HFF-Myc (cell line): ENCODE data around the gene SHTN1.

Experiments used
- DNase-seq: peaks from one replicate; pipeline ENCODE4 v3.0.0-alpha.2; 2011; ENCODE audit warnings: low read depth; ENCODE audit errors: extremely low read depth
- H3K4me3 ChIP-seq: replicated peaks from 2 replicates; pipeline ENCODE4 v1.5.1; 2011; ENCODE audit warnings: low read depth, mild to moderate bottlenecking, control low read depth, low read length
- TF ChIP-seq, protein P1 (sequence below): IDR thresholded peaks from 2 replicates; pipeline ENCODE4 v1.5.1; 2012; ENCODE audit warnings: mild to moderate bottlenecking, low read depth, low read length, control low read depth; ENCODE audit errors: missing control alignments

SHTN1 gene

DNA sequence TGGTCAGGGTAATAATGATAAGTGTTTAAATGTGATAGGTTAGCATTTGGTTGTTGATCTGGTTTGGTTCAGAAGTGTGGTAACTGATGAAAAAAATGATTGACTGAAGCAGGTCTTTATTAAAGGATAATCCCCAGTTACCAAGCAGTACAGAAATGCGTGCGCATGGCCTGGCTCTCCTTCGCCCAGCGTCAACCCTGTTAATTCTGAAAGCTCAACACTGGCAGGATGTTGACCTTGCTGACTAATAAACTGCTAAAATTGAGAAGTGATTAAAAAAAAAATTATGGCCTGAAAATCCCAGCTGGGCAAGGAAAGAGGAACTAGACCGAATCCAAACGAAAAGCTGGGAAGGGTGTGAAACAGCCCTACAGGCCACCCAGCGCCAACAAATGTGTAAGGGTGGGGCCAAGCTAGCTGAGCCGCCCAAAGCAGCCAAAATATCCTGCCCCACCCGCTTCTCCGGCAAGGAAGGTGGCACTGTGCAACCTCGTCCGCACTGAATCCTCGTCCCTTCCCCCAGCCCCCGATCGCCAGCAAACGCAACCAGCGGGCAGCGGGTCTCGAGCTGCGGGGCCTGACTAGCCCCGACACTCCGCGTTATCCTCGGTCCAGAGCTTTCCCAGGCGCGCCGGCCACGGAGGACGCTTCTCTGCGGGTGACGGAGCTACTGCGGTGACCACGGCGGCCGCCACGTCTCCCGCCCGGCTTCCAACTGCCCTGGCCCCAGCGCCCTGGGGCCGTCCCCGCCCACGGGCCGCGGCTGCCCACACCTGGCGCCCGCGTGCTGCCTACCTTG, 561 bp downstream of the SHTN1 start:
- TF ChIP-seq, protein P1, sequence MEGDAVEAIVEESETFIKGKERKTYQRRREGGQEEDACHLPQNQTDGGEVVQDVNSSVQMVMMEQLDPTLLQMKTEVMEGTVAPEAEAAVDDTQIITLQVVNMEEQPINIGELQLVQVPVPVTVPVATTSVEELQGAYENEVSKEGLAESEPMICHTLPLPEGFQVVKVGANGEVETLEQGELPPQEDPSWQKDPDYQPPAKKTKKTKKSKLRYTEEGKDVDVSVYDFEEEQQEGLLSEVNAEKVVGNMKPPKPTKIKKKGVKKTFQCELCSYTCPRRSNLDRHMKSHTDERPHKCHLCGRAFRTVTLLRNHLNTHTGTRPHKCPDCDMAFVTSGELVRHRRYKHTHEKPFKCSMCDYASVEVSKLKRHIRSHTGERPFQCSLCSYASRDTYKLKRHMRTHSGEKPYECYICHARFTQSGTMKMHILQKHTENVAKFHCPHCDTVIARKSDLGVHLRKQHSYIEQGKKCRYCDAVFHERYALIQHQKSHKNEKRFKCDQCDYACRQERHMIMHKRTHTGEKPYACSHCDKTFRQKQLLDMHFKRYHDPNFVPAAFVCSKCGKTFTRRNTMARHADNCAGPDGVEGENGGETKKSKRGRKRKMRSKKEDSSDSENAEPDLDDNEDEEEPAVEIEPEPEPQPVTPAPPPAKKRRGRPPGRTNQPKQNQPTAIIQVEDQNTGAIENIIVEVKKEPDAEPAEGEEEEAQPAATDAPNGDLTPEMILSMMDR = no peak
- peak; percentile 15 for DNase-seq
- peak overlapping the region; percentile 73 for H3K4me3 ChIP-seq

DNA sequence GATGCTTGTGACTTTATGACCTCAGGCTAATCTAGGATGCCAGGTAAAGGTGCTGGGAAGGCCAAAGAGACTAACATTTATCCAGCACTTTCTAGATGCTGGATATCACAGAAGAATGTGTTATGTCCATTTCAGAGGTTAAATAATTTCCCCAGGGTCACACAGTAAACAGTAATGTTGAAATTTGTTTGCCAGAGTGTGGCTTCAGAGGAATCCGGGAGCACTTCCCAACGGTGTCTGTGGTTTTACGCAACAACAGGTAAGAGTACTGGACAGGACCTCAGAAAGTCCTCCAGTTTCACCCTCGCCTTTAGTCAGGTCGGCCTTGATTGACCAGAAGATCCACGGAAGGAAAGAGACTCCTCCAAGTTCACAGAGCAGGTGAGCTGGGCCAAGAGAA, 1.7 kb downstream of the SHTN1 start:
- H3K4me3 ChIP-seq = no peak overlapping the region
- no peak for DNase-seq
- TF ChIP-seq, protein P1 = no peak

DNA sequence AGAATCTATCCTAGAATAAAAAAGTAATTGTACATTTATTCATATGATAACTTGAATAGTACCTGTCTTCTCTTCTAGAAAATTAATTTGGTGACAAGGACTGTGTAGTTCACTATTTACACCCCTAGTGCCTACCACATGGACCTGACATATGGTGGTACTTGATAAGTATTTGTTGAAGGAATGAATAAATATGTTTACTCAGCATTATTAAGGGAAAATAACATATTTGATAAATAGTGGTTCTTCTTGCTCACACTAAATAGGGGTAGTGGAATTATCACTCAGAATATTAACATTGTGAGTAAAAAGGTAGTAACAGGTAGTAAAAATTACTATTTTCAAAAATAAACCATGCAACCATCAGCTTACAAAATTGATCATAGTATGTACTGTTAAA, 2.8 kb downstream of the SHTN1 start:
- TF ChIP-seq, protein P1 = no peak
- no peak for DNase-seq
- H3K4me3 ChIP-seq = no peak overlapping the region

DNA sequence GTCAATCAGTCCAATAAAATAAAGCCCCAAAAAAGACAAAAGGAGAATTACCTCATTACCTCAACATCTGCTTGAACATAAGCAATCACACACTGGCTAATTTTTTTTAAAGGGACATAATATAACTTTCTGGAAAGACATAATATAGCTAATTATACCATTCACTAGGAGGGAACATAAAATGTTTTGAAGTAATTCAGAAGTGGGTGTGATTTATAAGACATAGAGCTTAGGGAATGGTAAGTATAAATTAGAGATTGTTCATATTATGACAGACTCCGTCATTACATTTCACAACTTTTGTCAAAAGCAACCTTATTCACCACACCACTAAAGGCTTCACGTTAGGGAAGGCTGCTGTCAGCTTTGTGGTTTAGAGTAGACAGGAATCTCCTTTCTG, 3.8 kb downstream of the SHTN1 start:
- no peak overlapping the region for H3K4me3 ChIP-seq
- no peak for DNase-seq
- TF ChIP-seq, protein P1 = no peak

DNA sequence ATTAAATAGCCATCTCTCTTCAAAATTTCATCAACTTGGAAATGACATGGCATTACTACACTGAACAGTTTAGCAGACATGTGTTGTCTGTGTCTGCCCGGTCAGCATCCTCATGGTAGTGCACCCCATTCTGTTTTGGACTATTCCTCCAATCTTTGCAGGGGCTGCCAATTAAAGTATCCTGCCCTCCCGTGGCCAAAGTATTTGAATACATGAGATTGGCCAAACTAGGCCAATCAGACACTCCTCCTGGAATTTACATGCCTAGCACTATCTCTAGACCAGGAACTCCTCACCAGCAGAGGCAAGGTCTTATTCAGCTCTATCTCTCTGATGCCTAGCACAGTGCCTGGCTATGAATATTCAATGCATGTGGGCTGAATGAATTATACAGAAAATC, 4.4 kb downstream of the SHTN1 start:
- DNase-seq = no peak
- TF ChIP-seq, protein P1 = peak; percentile 4
- H3K4me3 ChIP-seq = no peak overlapping the region

DNA sequence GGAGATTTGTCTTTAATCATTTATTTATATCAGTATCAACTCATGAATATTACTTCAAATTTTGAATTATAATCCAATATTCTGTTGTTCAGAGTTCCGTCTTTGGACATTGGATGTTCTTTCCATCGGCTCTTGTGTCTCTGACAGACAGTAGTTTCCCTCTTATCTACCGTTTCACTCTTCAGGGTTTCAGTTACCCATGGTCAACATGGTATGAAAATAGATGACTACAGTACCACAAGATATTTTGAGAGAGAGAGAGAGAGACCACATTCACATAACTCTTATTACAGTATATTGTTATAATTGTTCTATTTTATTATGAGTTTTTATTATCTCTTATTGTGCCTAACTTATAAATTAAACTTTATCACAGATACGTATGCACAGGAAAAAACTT, 6.8 kb downstream of the SHTN1 start:
- no peak for DNase-seq
- no peak overlapping the region for H3K4me3 ChIP-seq
- TF ChIP-seq, protein P1 = no peak

DNA sequence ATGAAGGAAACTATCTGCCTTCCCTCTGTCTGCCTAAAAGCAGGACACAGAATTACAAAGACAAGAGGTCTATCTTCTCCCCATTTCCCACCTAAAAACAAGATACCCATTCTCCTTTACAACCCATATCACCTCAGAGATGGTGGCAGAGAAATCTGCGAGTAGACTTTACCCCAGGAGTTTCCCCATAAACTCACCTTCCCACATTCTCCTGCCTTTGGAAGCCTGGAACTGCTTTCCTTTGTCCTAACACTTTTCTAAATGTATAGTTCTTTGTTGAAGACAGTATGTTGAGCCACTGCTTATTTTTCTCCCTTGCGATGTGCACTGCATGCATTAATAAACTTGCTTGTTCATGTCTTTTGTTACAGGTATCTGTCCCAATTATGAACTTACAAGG, 8.0 kb downstream of the SHTN1 start:
- DNase-seq = no peak
- TF ChIP-seq, protein P1 = no peak
- no peak overlapping the region for H3K4me3 ChIP-seq
